GM13976 (cell line): ENCODE measurements around the gene EPHX1.
"Not testable (repeated sequence)": the region's sequence is repeated elsewhere in the genome, so short reads cannot be mapped to it uniquely, and the experiment has no call there.

Source experiments
- DNase-seq: peaks from one replicate; pipeline ENCODE4 v3.0.0; 2012; ENCODE audit warnings: low spot score
- CTCF ChIP-seq: IDR thresholded peaks from 2 replicates; pipeline ENCODE4 v1.5.1; 2012; ENCODE audit warnings: borderline replicate concordance, mild to moderate bottlenecking; ENCODE audit not compliant: insufficient read depth; ENCODE audit errors: extremely low read depth, missing control alignments, control extremely low read depth
- in situ Hi-C: fragments of 300-500 bp; cut with MboI; formaldehyde crosslinking; loops from one replicate; pipeline ENCODE4 v1.12.0; 2022; ENCODE audit warnings: low sequenced_read_pairs, mixed read lengths, inconsistent platforms; ENCODE audit not compliant: unreplicated experiment

Gene EPHX1

GRCh38 chr1:225825607-225826007 is 15.7 kb downstream of the EPHX1 start:
- TF ChIP-seq CTCF = no peak
- in situ Hi-C loops = no loop called here
- DNase-seq = no peak

- TF ChIP-seq CTCF = no peak
- DNase-seq = no peak
- in situ Hi-C loops = no loop called here
Measured at GRCh38 chr1:225827076-225827475, 17.2 kb downstream of the EPHX1 start.

GRCh38 chr1:225828706-225829345 is 18.9 kb downstream of the EPHX1 start:
- in situ Hi-C loops = no loop called here

GRCh38 chr1:225830841-225831240 is 20.9 kb downstream of the EPHX1 start:
- no peak for DNase-seq
- no peak for TF ChIP-seq CTCF

More at GRCh38 chr1:225828706-225829345, 18.9 kb downstream of the EPHX1 start:
- DNase-seq = no peak
- no peak for TF ChIP-seq CTCF

GRCh38 chr1:225834417-225835329 is 24.7 kb downstream of the EPHX1 start:
- DNase-seq = no peak
- in situ Hi-C loops = no loop called here

More at GRCh38 chr1:225830841-225831240, 20.9 kb downstream of the EPHX1 start:
- in situ Hi-C loops = no loop called here

GRCh38 chr1:225835856-225836255 is 25.9 kb downstream of the EPHX1 start:
- no peak for DNase-seq
- in situ Hi-C loops = no loop called here
- no peak for TF ChIP-seq CTCF

More at GRCh38 chr1:225834417-225835329, 24.7 kb downstream of the EPHX1 start:
- TF ChIP-seq CTCF = no peak

GRCh38 chr1:225836296-225836695 is 26.4 kb downstream of the EPHX1 start:
- in situ Hi-C loops = not testable (repeated sequence)

More at GRCh38 chr1:225836296-225836695, 26.4 kb downstream of the EPHX1 start:
- not testable (repeated sequence) for DNase-seq
